Measurements from ENCODE around the gene SP5.

DNA sequence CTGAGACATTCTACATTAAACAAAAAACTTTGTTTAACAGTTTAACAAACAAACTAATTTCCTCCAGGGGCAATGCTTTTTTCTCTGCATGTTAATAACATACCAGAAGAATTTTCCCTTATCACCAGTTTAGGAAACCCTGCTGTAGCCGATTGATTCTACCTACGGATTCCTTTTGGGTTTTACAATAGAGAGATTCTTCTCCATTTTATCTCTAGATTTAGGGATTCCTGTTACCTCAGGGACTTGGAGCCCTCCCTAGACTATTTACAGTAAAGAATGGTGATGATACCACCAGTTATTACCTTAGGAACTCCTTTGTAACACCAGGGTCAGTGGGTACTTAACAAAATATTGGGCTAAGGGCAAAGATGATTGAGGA lies 49.7 kb downstream of the SP5 start:
- TF ChIP-seq, protein P1, sequence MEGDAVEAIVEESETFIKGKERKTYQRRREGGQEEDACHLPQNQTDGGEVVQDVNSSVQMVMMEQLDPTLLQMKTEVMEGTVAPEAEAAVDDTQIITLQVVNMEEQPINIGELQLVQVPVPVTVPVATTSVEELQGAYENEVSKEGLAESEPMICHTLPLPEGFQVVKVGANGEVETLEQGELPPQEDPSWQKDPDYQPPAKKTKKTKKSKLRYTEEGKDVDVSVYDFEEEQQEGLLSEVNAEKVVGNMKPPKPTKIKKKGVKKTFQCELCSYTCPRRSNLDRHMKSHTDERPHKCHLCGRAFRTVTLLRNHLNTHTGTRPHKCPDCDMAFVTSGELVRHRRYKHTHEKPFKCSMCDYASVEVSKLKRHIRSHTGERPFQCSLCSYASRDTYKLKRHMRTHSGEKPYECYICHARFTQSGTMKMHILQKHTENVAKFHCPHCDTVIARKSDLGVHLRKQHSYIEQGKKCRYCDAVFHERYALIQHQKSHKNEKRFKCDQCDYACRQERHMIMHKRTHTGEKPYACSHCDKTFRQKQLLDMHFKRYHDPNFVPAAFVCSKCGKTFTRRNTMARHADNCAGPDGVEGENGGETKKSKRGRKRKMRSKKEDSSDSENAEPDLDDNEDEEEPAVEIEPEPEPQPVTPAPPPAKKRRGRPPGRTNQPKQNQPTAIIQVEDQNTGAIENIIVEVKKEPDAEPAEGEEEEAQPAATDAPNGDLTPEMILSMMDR (IDR thresholded peaks at IDR 0.05), result no peak
- no peak for TF ChIP-seq POLR2A (IDR thresholded peaks at IDR 0.05)
- no peak for TF ChIP-seq POLR2AphosphoS5 (IDR thresholded peaks at IDR 0.05)

Measured in breast epithelium (tissue), 3 donors.